Measurements from ENCODE around the gene FERMT3. TPM values are rescaled to one million over a fixed set of nuclear protein-coding genes. Genes with fewer than 3 reads are reported as not detected.
A peak's percentile ranks its signal among the peaks of the same experiment; 100 is the strongest.
"Not testable (repeated sequence)": the region's sequence is repeated elsewhere in the genome, so short reads cannot be mapped to it uniquely, and the experiment has no call there.

FERMT3 gene
- total RNA-seq, result 10 to 100 TPM; 15.0 to 26.2 (median 20.3) TPM
- polyA plus RNA-seq, result 10 to 100 TPM; 15.3 to 41.5 (median 20.4) TPM

DNA sequence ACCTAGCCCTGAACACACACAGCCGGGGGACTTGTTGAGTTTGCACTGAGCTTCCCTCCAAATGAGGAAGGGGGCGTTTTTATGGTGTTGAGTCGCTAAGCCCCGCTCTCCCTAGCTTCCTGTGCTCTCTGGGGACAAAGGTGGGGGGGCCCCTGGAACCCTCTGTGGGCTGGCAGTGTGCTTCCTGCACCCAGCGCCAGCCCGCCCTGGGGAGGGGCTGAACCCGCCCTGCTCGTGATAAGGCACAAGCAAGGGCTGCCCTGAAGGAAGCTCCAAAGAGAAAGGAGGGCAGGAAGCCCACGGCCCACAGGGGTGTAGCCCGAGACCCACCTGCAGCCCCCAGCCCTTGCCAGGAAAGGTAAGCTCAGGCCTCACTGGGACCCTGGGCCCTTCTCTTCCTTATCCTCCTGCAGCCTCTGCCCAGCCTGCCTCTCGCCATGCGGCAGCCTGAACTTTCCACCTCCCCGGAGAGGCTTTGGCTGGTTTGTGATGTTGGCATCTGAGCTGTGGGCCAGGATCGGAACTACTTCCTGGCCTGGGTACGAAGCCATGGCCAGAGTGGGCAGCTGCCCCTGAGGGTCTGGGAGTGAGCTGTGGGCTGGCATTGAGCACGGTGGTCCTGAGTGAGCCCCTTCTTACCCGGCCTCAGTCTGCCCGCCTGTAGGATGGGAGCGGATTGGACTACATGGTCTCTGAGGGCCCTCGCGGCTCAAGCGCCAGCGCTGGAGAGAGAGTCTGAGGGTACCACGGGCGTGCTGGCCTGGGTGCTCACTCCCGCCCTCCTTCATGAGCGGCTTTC lies at the start of gene FERMT3:
Gene FERMT3 (plus strand): TSS at position 265 of the 799 bp plus-strand sequence. CDS start 644 bp downstream, outside the sequence.
- peaks cover 0 to 32% (median 18%) of the 10 kb centered on the region in 4 donors for H3K4me1 ChIP-seq
- peak within 1 kb of the TSS; percentile 0 to 41 (median 30) for H3K4me3 ChIP-seq
- no peak for TF ChIP-seq POLR2AphosphoS5 (IDR thresholded peaks at IDR 0.05)
- 37 to 39% methylated on average over 27 of the region's 27 CpGs for WGBS, 2 donors
- no peaks in the 10 kb centered on the region for H3K9me3 ChIP-seq
- H3K27ac ChIP-seq, result peak within 1 kb of the TSS; percentile 68 to 77 (median 70)
- H3K27me3 ChIP-seq, result no peaks in the 10 kb centered on the region
- intact Hi-C loops (cut with DNase I), result no loop called here
- DNase-seq, result no peak
- peaks cover 18 to 39% (median 22%) of the 10 kb centered on the region in 4 donors for H3K36me3 ChIP-seq

DNA sequence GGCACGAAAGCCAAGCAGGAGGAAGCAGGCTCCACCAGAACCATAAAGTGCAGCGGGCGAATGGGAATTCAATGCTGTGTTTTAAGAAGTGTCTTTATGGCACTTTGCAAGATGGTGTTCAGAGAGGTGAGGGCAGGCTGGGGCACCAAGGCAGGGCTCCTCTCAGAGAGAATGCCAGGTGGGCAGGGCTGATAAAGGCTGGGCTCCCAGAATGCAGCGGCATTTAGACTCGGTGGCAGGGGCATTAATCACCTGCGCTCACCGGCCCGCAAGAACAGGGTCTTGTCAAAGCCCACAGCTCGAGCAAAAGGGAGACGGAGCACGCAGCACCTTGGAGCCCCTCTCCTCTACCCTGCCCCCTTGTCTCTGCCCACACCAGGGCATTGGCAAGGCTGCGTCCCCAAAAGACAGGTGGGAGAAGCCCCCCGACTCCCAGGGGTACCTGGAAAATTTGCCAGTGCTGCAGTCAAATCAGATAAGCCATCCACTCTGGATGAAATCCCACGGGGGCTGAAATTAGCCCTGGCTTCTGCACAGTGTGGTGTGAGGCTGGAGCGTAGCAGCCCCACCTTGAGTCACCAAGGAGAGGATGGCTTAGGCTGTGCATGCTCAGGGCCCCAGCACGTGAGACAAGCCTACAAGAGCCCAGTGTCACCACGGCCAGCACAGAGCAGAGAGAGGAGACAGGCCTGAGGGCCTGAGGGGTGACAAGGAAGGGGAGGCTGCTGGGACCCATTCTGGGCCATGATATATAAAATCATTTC lies 48.7 kb upstream of the FERMT3 start:
- intact Hi-C loops (cut with DNase I), result no loop called here
- no peak for TF ChIP-seq POLR2AphosphoS5 (IDR thresholded peaks at IDR 0.05)
- no peak for TF ChIP-seq CTCF (IDR thresholded peaks at IDR 0.05)
- TF ChIP-seq EP300 (IDR thresholded peaks at IDR 0.05), result no peak
- no peak for TF ChIP-seq POLR2A (IDR thresholded peaks at IDR 0.05)
- no peak overlapping the region for H3K4me3 ChIP-seq
- H3K27ac ChIP-seq, result no peak overlapping the region
- H3K36me3 ChIP-seq, result no peaks in the 10 kb centered on the region
- H3K4me1 ChIP-seq, result peaks cover 0 to 3% (median 2%) of the 10 kb centered on the region in 4 donors
- no peaks in the 10 kb centered on the region for H3K9me3 ChIP-seq
- no peak for DNase-seq
- 89 to 90% methylated on average over 17 of the region's 17 CpGs for WGBS, 2 donors
- no peaks in the 10 kb centered on the region for H3K27me3 ChIP-seq

DNA sequence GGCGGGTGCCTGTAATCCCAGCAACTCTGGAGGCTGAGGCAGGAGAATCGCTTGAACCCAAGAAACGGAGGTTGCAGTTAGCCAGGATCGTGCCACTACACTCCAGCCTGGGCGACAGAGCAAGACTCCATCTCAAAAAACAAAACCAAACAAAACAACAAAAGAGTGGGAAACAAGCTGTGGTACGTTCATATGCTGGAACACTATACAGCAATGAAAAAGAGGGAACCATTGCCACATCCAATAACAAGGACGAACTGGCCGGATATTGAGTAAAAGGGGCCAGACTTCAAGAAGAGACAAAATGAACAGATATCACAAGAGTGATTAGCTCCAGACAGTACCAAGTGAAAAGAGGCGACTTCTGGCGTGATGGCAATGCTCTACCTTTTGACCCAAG lies 45.5 kb upstream of the FERMT3 start:
- Histone ChIP-seq H3K36me3 (no peaks in the 10 kb centered on the region), H3K9me3 (no peaks in the 10 kb centered on the region), H3K27me3 (no peaks in the 10 kb centered on the region), H3K4me3 (no peak overlapping the region), H3K27ac (no peak overlapping the region), H3K4me1 (peaks cover 0 to 15% (median 11%) of the 10 kb centered on the region in 4 donors)
- no peak for DNase-seq
- TF ChIP-seq POLR2A (IDR thresholded peaks at IDR 0.05) (no peak), CTCF (IDR thresholded peaks at IDR 0.05) (no peak), EP300 (IDR thresholded peaks at IDR 0.05) (no peak), POLR2AphosphoS5 (IDR thresholded peaks at IDR 0.05) (no peak)
- WGBS, 2 donors, result 97% methylated on average over 10 of the region's 10 CpGs
- intact Hi-C loops (cut with DNase I), result no loop called here

DNA sequence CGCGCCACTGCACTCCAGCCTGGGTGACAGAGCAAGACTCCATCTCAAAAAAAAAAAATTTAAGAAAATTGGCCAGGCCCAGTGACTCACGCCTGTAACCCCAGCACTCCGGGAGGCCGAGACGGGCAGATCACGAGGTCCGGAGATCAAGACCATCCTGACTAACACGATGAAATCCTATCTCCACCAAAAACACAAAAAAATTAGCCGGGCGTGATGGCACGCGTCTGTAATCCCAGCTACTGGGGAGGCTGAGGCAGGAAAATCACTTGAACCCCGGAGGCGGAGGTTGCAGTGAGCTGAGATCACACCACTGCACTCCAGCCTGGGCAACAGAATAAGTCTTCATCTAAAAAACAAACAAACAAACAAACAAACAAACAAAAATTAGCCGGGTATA lies 43.8 kb upstream of the FERMT3 start:
- DNase-seq; intact Hi-C loops (cut with DNase I); H3K36me3 ChIP-seq; H3K27ac ChIP-seq; H3K4me3 ChIP-seq; H3K9me3 ChIP-seq; H3K27me3 ChIP-seq: not testable (repeated sequence)
- H3K4me1 ChIP-seq, result peaks cover 0 to 23% (median 16%) of the 10 kb centered on the region in 4 donors
- WGBS, 2 donors, result 90 to 94% methylated on average over 16 of the region's 16 CpGs

GRCh38 chr11:64163951-64164350 lies 42.6 kb upstream of the FERMT3 start:
- H3K4me3 ChIP-seq, result no peak overlapping the region
- DNase-seq, result no peak
- H3K36me3 ChIP-seq, result no peaks in the 10 kb centered on the region
- TF ChIP-seq POLR2A (IDR thresholded peaks at IDR 0.05), result no peak
- TF ChIP-seq EP300 (IDR thresholded peaks at IDR 0.05), result no peak
- no peak for TF ChIP-seq CTCF (IDR thresholded peaks at IDR 0.05)
- no peak for TF ChIP-seq POLR2AphosphoS5 (IDR thresholded peaks at IDR 0.05)
- H3K9me3 ChIP-seq, result no peaks in the 10 kb centered on the region
- WGBS, 2 donors, result 90 to 93% methylated on average over 5 of the region's 5 CpGs
- H3K27me3 ChIP-seq, result no peaks in the 10 kb centered on the region
- peak overlapping the region in 1 of 4 donors; percentile 77 for H3K27ac ChIP-seq
- intact Hi-C loops (cut with DNase I), result no loop called here
- peaks cover 0 to 23% (median 16%) of the 10 kb centered on the region in 4 donors for H3K4me1 ChIP-seq

Measured in sigmoid colon (tissue), 7 donors.